SK-N-MC (cell line): ENCODE results near the gene CLCN6.
"Not testable (repeated sequence)": the region's sequence is repeated elsewhere in the genome, so short reads cannot be mapped to it uniquely, and the experiment has no call there.

ENCODE experiments used
- EZH2 ChIP-seq: fragments of 200-600 bp; sonication (generic); IDR thresholded peaks from one replicate; pipeline ENCODE4 v1.6.1; 2017; ENCODE audit warnings: antibody characterized with exemption
- POLR2AphosphoS5 ChIP-seq: IDR thresholded peaks from 2 replicates; pipeline ENCODE4 v1.6.1; 2012; ENCODE audit warnings: mild to moderate bottlenecking, low read depth, low read length, borderline replicate concordance

DNA sequence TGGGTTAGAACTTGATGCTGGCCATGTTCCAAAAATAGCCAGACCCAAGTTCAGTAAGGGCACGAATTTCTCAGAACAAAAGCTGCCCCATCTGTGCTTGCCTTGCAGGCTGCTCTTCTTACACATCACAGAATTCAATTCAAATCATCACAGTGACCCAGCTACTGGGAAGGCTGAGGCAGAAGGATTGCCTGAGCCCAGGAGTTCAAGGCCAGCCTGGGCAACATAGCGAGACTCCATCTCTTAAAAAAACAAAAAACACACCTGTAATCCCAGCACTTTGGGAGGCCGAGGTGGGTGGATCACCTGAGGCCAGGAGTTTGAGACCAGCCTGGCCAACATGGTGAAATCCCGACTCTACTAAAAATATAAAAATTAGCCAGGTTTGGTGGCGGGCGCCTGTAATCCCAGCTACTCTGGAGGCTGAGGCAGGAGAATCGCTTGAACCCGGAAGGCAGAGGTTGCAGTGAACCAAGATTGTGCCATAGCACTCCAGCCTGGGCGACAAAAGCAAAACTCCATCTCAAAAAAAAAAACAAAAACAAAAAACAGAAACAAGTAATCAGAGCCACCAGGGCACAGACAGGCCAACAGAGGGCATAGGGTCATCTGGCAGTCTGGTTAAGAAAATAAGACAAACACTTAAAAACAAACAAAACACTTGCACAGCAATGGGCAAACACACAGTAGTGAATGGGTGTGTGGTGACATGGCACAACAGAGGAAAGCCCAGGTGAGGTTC is 1.9 kb upstream of the CLCN6 start:
- not testable (repeated sequence) for TF ChIP-seq EZH2, POLR2AphosphoS5
